ENCODE results near the gene UBE3B. TPM values are rescaled to one million over a fixed set of nuclear protein-coding genes. Genes with fewer than 3 reads are reported as not detected.
"Not testable (repeated sequence)": the region's sequence is repeated elsewhere in the genome, so short reads cannot be mapped to it uniquely, and the experiment has no call there.

UBE3B gene
- polyA plus RNA-seq, 3 donors: 14.4 to 25.9 (median 18.2) TPM

- no peak overlapping the region for H2AFZ ChIP-seq (ENCODE audit: insufficient read depth, low read depth, low read length, poor library complexity, severe bottlenecking)
- H3K27me3 ChIP-seq (ENCODE audit: control insufficient read depth in 2 of 2, insufficient read depth in 2 of 2, low read length in 2 of 2): no peaks in the 10 kb centered on the region
- H3K9me3 ChIP-seq (replicated peaks in 1 of 2; ENCODE audit: control insufficient read depth in 1 of 2, insufficient read depth in 1 of 2, low read length in 2 of 2): no peaks in the 10 kb centered on the region
- H3K4me3 Mint-ChIP-seq: no peak overlapping the region
- no CpG with 5 or more reads among the region's 3 CpGs for WGBS (ENCODE audit: insufficient coverage)
- H3K4me2 ChIP-seq (replicated peaks; ENCODE audit: extremely low read depth, low read length, poor library complexity, severe bottlenecking): no peak overlapping the region
- H3K36me3 Mint-ChIP-seq: peaks cover 20 to 31% of the 10 kb centered on the region in 2 donors
- H3K79me2 ChIP-seq (ENCODE audit: insufficient read depth, low read length): peaks cover 83% of the 10 kb centered on the region
- peaks cover 51% of the 10 kb centered on the region for H4K20me1 ChIP-seq (ENCODE audit: insufficient read depth, low read length)
- peaks cover 26% of the 10 kb centered on the region for H3K4me1 Mint-ChIP-seq
- H3K27me3 Mint-ChIP-seq (ENCODE audit: low read depth in 3 of 3): peaks cover 0 to 2% (median 0%) of the 10 kb centered on the region in 3 donors
- no peaks in the 10 kb centered on the region for H3K9me3 Mint-ChIP-seq
- peaks cover 18 to 42% of the 10 kb centered on the region in 2 donors for H3K36me3 ChIP-seq (replicated peaks in 1 of 2; ENCODE audit: control insufficient read depth in 1 of 2, insufficient read depth in 2 of 2, low read length in 2 of 2)
- H3K4me1 ChIP-seq (ENCODE audit: control insufficient read depth in 1 of 2, insufficient read depth in 2 of 2, low read length in 2 of 2): peaks cover 19 to 24% of the 10 kb centered on the region in 2 donors
- H3K9ac ChIP-seq (ENCODE audit: insufficient read depth, low read length, poor library complexity, severe bottlenecking): no peak overlapping the region
- H3K4me3 ChIP-seq (replicated peaks in 1 of 3; ENCODE audit: low read depth in 2 of 3, low read length in 3 of 3): no peak overlapping the region
- TF ChIP-seq, protein P1, sequence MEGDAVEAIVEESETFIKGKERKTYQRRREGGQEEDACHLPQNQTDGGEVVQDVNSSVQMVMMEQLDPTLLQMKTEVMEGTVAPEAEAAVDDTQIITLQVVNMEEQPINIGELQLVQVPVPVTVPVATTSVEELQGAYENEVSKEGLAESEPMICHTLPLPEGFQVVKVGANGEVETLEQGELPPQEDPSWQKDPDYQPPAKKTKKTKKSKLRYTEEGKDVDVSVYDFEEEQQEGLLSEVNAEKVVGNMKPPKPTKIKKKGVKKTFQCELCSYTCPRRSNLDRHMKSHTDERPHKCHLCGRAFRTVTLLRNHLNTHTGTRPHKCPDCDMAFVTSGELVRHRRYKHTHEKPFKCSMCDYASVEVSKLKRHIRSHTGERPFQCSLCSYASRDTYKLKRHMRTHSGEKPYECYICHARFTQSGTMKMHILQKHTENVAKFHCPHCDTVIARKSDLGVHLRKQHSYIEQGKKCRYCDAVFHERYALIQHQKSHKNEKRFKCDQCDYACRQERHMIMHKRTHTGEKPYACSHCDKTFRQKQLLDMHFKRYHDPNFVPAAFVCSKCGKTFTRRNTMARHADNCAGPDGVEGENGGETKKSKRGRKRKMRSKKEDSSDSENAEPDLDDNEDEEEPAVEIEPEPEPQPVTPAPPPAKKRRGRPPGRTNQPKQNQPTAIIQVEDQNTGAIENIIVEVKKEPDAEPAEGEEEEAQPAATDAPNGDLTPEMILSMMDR (IDR thresholded peaks at IDR 0.05): no peak
- DNase-seq: no peak
- H3K27ac Mint-ChIP-seq: no peak overlapping the region
- no peak overlapping the region for H3K27ac ChIP-seq (ENCODE audit: low read depth in 1 of 2, low read length in 2 of 2)
- intact Hi-C loops (cut with micrococcal nuclease): no loop called here
These were observed 4.4 kb upstream of the UBE3B start for GRCh38 chr12:109473006-109473405.

DNA sequence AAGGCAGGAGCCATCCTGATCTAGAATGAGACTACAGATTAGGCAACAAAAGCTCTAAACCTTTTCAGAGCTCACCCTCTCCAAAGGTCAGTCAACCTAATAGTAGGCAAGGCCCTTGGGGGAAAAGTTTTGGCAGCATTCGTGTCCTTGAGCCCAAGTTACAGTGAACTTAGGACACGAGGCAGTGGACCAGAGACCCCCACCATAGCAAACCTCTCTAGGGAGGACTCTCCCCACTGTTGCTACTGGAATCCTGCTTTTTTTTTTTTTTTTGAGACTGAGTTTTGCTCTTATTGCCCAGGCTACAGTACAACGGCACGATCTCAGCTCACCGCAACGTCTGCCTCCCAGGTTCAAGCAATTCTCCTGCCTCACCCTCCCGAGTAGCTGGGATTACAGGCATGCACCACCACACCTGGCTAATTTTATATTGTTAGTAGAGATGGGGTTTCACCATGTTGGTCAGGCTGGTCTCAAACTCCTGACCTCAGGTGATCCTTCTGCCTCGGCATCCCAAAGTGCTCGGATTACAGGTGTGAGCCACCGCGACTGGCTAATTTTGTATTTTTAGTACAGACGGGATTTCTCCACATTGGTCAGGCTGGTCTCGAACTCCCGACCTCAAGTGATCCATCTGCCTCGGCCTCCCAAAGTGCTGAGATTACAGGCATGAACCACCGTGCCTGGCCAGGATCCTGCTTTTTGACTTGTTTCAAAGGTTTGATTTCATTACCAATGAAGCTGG is 3.7 kb upstream of the UBE3B start:
- Histone ChIP-seq H3K36me3 (replicated peaks in 1 of 2; ENCODE audit: control insufficient read depth in 1 of 2, insufficient read depth in 2 of 2, low read length in 2 of 2) (peaks cover 15 to 35% of the 10 kb centered on the region in 2 donors), H3K79me2 (ENCODE audit: insufficient read depth, low read length) (peaks cover 90% of the 10 kb centered on the region), H4K20me1 (ENCODE audit: insufficient read depth, low read length) (peaks cover 46% of the 10 kb centered on the region), H3K4me1 (ENCODE audit: control insufficient read depth in 1 of 2, insufficient read depth in 2 of 2, low read length in 2 of 2) (peaks cover 20 to 25% of the 10 kb centered on the region in 2 donors)
- H3K9ac ChIP-seq (ENCODE audit: insufficient read depth, low read length, poor library complexity, severe bottlenecking); H3K4me3 Mint-ChIP-seq; intact Hi-C loops (cut with micrococcal nuclease); H3K9me3 Mint-ChIP-seq; H3K27me3 Mint-ChIP-seq (ENCODE audit: low read depth in 3 of 3); H3K9me3 ChIP-seq (replicated peaks in 1 of 2; ENCODE audit: control insufficient read depth in 1 of 2, insufficient read depth in 1 of 2, low read length in 2 of 2); H3K27ac ChIP-seq (ENCODE audit: low read depth in 1 of 2, low read length in 2 of 2); H3K27me3 ChIP-seq (ENCODE audit: control insufficient read depth in 2 of 2, insufficient read depth in 2 of 2, low read length in 2 of 2); H2AFZ ChIP-seq (ENCODE audit: insufficient read depth, low read depth, low read length, poor library complexity, severe bottlenecking); H3K4me3 ChIP-seq (replicated peaks in 1 of 3; ENCODE audit: low read depth in 2 of 3, low read length in 3 of 3); H3K4me2 ChIP-seq (replicated peaks; ENCODE audit: extremely low read depth, low read length, poor library complexity, severe bottlenecking); DNase-seq: not testable (repeated sequence)
- H3K4me1 Mint-ChIP-seq: peaks cover 26% of the 10 kb centered on the region
- H3K27ac Mint-ChIP-seq: peak overlapping the region in 2 of 7 donors; percentile 23 to 30
- 99% methylated on average over 8 of the region's 16 CpGs for WGBS (ENCODE audit: insufficient coverage)
- peaks cover 13 to 26% of the 10 kb centered on the region in 2 donors for H3K36me3 Mint-ChIP-seq

Data from CD14-positive monocyte (primary cell).